ENCODE data around the gene SPAG16. TPM values are rescaled to one million over a fixed set of nuclear protein-coding genes. Genes with fewer than 3 reads are reported as not detected.
"Not testable (repeated sequence)": the region's sequence is repeated elsewhere in the genome, so short reads cannot be mapped to it uniquely, and the experiment has no call there.

SPAG16 gene
- total RNA-seq, 1 experiment from 2014 or later = 30.0 TPM

DNA sequence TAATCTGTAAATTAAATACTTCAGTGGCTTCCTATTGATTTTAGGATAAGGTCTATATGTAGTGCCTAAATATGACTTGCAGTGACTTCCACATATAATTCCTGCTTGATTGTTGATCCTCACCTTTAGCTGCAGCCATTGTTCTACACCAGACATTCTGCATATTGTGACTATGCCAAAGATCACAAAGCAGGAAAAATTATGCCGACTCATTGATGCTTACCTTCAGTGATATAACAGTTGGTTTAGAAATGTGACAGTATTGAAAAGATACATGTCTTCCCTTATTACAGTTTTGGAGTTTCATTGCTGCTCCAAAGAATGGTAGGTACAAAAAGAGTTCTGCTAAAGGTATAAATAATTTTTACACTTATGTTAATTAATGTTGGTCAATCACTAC is 12.3 kb upstream of the SPAG16 start:
- no peaks in the 10 kb centered on the region for H3F3A ChIP-seq (ENCODE audit: insufficient read depth, low read depth)
- H3K27me3 ChIP-seq (ENCODE audit: insufficient read depth, low read depth) = no peaks in the 10 kb centered on the region
- H3K4me1 ChIP-seq (replicated peaks; ENCODE audit: insufficient read depth) = no peaks in the 10 kb centered on the region
- CTCF ChIA-PET = no interaction called here
- no peaks in the 10 kb centered on the region for H4K20me1 ChIP-seq (ENCODE audit: insufficient read depth)
- no peak for TF ChIP-seq EZH2 (IDR thresholded peaks at IDR 0.05; ENCODE audit: low read depth)
- TF ChIP-seq, protein P1, sequence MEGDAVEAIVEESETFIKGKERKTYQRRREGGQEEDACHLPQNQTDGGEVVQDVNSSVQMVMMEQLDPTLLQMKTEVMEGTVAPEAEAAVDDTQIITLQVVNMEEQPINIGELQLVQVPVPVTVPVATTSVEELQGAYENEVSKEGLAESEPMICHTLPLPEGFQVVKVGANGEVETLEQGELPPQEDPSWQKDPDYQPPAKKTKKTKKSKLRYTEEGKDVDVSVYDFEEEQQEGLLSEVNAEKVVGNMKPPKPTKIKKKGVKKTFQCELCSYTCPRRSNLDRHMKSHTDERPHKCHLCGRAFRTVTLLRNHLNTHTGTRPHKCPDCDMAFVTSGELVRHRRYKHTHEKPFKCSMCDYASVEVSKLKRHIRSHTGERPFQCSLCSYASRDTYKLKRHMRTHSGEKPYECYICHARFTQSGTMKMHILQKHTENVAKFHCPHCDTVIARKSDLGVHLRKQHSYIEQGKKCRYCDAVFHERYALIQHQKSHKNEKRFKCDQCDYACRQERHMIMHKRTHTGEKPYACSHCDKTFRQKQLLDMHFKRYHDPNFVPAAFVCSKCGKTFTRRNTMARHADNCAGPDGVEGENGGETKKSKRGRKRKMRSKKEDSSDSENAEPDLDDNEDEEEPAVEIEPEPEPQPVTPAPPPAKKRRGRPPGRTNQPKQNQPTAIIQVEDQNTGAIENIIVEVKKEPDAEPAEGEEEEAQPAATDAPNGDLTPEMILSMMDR (conservative IDR thresholded peaks at IDR 0.05) = no peak
- POLR2A ChIA-PET (ENCODE audit: unreplicated experiment) = no interaction called here
- no peaks in the 10 kb centered on the region for H3K9me3 ChIP-seq (ENCODE audit: insufficient read depth, low read depth)
- H2AFZ ChIP-seq = no peak overlapping the region
- H3K36me3 ChIP-seq (ENCODE audit: low read depth) = no peaks in the 10 kb centered on the region
- intact Hi-C loops (cut with micrococcal nuclease; ENCODE audit: unreplicated experiment) = no loop called here
- no TSS peak for BruUV-seq (replicated peaks)
- H3K9me2 ChIP-seq (ENCODE audit: insufficient read depth) = no peaks in the 10 kb centered on the region
- H3K79me2 ChIP-seq (ENCODE audit: low read depth) = no peaks in the 10 kb centered on the region
- DNase-seq = no peak
- no peak overlapping the region for H3K4me3 ChIP-seq
- H3K4me2 ChIP-seq = no peak overlapping the region
- no peak overlapping the region for H3K27ac ChIP-seq

DNA sequence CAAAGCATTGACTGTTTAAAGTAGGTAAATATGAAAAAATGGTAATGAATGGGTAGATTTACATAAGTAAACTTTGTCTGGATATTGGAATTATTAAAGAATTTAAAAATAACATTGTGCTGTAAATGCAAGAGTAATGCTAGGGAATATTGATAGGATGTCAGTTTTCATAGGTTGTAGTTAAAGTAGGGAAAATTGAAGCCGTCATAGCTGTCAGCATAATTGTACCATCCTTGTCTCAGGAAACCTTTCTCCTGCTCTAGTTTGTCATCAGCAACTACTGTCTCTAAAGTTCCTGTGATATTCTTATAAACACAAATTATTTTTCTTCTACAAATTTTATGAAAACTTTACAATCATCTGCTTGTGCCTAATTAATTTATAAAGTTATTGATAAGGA is 10.1 kb upstream of the SPAG16 start:
- Histone ChIP-seq H3K36me3 (ENCODE audit: low read depth) (no peaks in the 10 kb centered on the region), H2AFZ (no peak overlapping the region), H3K27ac (no peak overlapping the region), H3K9me3 (ENCODE audit: insufficient read depth, low read depth) (no peaks in the 10 kb centered on the region), H3K27me3 (ENCODE audit: insufficient read depth, low read depth) (no peaks in the 10 kb centered on the region), H3K4me3 (no peak overlapping the region), H4K20me1 (ENCODE audit: insufficient read depth) (no peaks in the 10 kb centered on the region), H3K4me1 (replicated peaks; ENCODE audit: insufficient read depth) (0 out of 2 replicates have a peak, but pooled peaks cover 1% of the 10 kb centered on the region), H3K4me2 (no peak overlapping the region), H3K9me2 (ENCODE audit: insufficient read depth) (no peaks in the 10 kb centered on the region), H3F3A (ENCODE audit: insufficient read depth, low read depth) (no peaks in the 10 kb centered on the region), H3K79me2 (ENCODE audit: low read depth) (no peaks in the 10 kb centered on the region)
- TF ChIP-seq, protein P1 (conservative IDR thresholded peaks at IDR 0.05) = no peak
- no peak for TF ChIP-seq EZH2 (IDR thresholded peaks at IDR 0.05; ENCODE audit: low read depth)
- POLR2A ChIA-PET (ENCODE audit: unreplicated experiment) = no interaction called here
- no peak for DNase-seq
- intact Hi-C loops (cut with micrococcal nuclease; ENCODE audit: unreplicated experiment) = no loop called here
- BruUV-seq (replicated peaks) = no TSS peak
- CTCF ChIA-PET = no interaction called here

DNA sequence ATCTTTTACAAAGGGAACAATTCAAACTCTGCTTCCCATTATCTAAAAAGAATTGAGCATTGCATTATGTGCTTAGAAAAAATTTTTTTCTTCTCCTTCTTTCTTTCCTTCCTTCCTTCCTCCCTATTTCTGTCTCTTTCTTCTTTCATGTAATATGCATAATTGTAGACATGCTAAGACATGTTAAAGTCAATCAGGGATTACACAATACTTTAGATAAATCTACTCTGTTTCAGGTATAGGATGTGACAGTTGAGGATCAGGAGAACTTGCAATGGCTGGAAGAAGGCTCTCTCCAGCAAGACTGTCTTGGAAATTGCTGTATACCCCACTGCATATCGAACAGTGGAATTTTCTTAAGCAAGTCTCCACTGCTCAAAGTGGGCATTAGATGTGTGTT is 9.0 kb upstream of the SPAG16 start:
- POLR2A ChIA-PET (ENCODE audit: unreplicated experiment) = no interaction called here
- TF ChIP-seq, protein P1 (conservative IDR thresholded peaks at IDR 0.05) = no peak
- TF ChIP-seq EZH2 (IDR thresholded peaks at IDR 0.05; ENCODE audit: low read depth) = no peak
- no peaks in the 10 kb centered on the region for H3F3A ChIP-seq (ENCODE audit: insufficient read depth, low read depth)
- 0 out of 2 replicates have a peak, but pooled peaks cover 10% of the 10 kb centered on the region for H3K4me1 ChIP-seq (replicated peaks; ENCODE audit: insufficient read depth)
- H3K4me3 ChIP-seq = no peak overlapping the region
- H2AFZ ChIP-seq = no peak overlapping the region
- DNase-seq = no peak
- no peak overlapping the region for H3K4me2 ChIP-seq
- H3K27me3 ChIP-seq (ENCODE audit: insufficient read depth, low read depth) = no peaks in the 10 kb centered on the region
- no peak overlapping the region for H3K27ac ChIP-seq
- BruUV-seq (replicated peaks) = no TSS peak
- no peaks in the 10 kb centered on the region for H3K9me2 ChIP-seq (ENCODE audit: insufficient read depth)
- no peaks in the 10 kb centered on the region for H3K36me3 ChIP-seq (ENCODE audit: low read depth)
- no peaks in the 10 kb centered on the region for H3K79me2 ChIP-seq (ENCODE audit: low read depth)
- no peaks in the 10 kb centered on the region for H3K9me3 ChIP-seq (ENCODE audit: insufficient read depth, low read depth)
- intact Hi-C loops (cut with micrococcal nuclease; ENCODE audit: unreplicated experiment) = no loop called here
- no peaks in the 10 kb centered on the region for H4K20me1 ChIP-seq (ENCODE audit: insufficient read depth)
- CTCF ChIA-PET = no interaction called here

DNA sequence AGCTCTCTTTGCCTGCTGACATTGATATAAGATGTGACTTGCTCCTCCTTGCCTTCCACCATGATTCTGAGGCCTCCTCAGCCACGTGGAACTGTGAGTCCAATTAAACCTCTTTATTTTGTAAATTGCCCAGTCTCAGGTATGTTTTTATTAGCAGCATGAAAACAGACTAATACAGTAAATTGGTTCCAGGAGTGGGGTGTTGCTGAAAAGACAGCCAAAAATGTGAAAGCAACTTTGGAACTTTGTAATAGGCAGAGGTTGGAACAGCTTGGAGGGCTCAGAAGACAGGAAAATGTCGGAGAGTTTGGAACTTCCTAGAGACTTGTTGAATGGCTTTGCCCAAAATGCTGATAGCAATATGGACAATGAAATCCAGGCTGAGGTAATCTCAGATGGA is 7.1 kb upstream of the SPAG16 start:
- H2AFZ ChIP-seq; BruUV-seq (replicated peaks); POLR2A ChIA-PET (ENCODE audit: unreplicated experiment); H3K27ac ChIP-seq; H3K27me3 ChIP-seq (ENCODE audit: insufficient read depth, low read depth); H3K9me2 ChIP-seq (ENCODE audit: insufficient read depth); CTCF ChIA-PET; H3F3A ChIP-seq (ENCODE audit: insufficient read depth, low read depth); H3K9me3 ChIP-seq (ENCODE audit: insufficient read depth, low read depth); H3K4me3 ChIP-seq; intact Hi-C loops (cut with micrococcal nuclease; ENCODE audit: unreplicated experiment); H3K36me3 ChIP-seq (ENCODE audit: low read depth); H3K79me2 ChIP-seq (ENCODE audit: low read depth); H3K4me2 ChIP-seq; DNase-seq; H4K20me1 ChIP-seq (ENCODE audit: insufficient read depth); H3K4me1 ChIP-seq (replicated peaks; ENCODE audit: insufficient read depth): not testable (repeated sequence)

All from PC-9 (cell line).